Ascending aorta (tissue), 2 donors: ENCODE measurements around the gene DNAH8. TPM values are rescaled to one million over a fixed set of nuclear protein-coding genes. Genes with fewer than 3 reads are reported as not detected.

Experiments
- DNase-seq, 2 donors: peaks; one replicate each; pipeline ENCODE4 v3.0.0-alpha.2; 2019; ENCODE audit warnings: low spot score in 2 of 2
- H3K27ac ChIP-seq, 2 donors: fragments of 200-600 bp; sonication (generic); one replicate each; pipeline ENCODE4 v1.5.1; 2016 to 2017; ENCODE audit warnings: mild to moderate bottlenecking in 1 of 2
- H3K27me3 ChIP-seq: fragments of 200-600 bp; sonication (generic); one replicate; pipeline ENCODE4 v1.5.1; 2017
- H3K36me3 ChIP-seq, 2 donors: fragments of 200-600 bp; sonication (generic); one replicate each; pipeline ENCODE4 v1.5.1; 2016
- H3K4me1 ChIP-seq, 2 donors: fragments of 200-600 bp; sonication (generic); one replicate each; pipeline ENCODE4 v1.5.1; 2016 to 2017; ENCODE audit warnings: mild to moderate bottlenecking in 1 of 2
- H3K4me3 ChIP-seq, 2 donors: fragments of 200-600 bp; sonication (generic); one replicate each; pipeline ENCODE4 v1.5.1; 2016 to 2017; ENCODE audit warnings: mild to moderate bottlenecking in 1 of 2
- H3K9me3 ChIP-seq, 2 donors: fragments of 200-600 bp; sonication (generic); one replicate each; pipeline ENCODE4 v1.5.1; 2016
- CTCF ChIP-seq, 3 experiments: fragments of 200-600 bp in 2 of 3; fragments of 450-650 bp in 1 of 3; sonication (generic) in 2 of 3; IDR thresholded peaks; one replicate each; pipeline ENCODE4 v1.5.1; 2016 to 2019; ENCODE audit warnings: antibody characterized with exemption in 3 of 3, mild to moderate bottlenecking in 1 of 3, moderate library complexity in 1 of 3
- intact Hi-C: fragments of 100-400 bp; cut with DNase I; formaldehyde crosslinking; loops from one replicate; pipeline ENCODE4 v1.15.1; 2023
- total RNA-seq: library from RNA; depleted of rRNA; stranded (reverse); fragments of >200 nt; gene quantifications from one replicate; pipeline ENCODE4 v1.1.0, GENCODE V29; 2016

DNAH8 gene
- total RNA-seq, 1 donor from 2014 or later, result not detected

GRCh38 chr6:39009476-39009875 is 294.4 kb downstream of the DNAH8 start:
- H3K9me3 ChIP-seq, result no peaks in the 10 kb centered on the region
- no peak for TF ChIP-seq CTCF (IDR thresholded peaks at IDR 0.05)
- no peaks in the 10 kb centered on the region for H3K36me3 ChIP-seq
- no peaks in the 10 kb centered on the region for H3K27me3 ChIP-seq
- H3K4me1 ChIP-seq, result no peaks in the 10 kb centered on the region
- DNase-seq, result no peak
- intact Hi-C loops, result no loop called here
- H3K4me3 ChIP-seq, result no peak overlapping the region
- no peak overlapping the region for H3K27ac ChIP-seq

- no peaks in the 10 kb centered on the region for H3K36me3 ChIP-seq
- intact Hi-C loops, result no loop called here
- H3K4me1 ChIP-seq, result no peaks in the 10 kb centered on the region
- no peak overlapping the region for H3K27ac ChIP-seq
- no peaks in the 10 kb centered on the region for H3K27me3 ChIP-seq
- no peaks in the 10 kb centered on the region for H3K9me3 ChIP-seq
- H3K4me3 ChIP-seq, result no peak overlapping the region
- no peak for DNase-seq
- no peak for TF ChIP-seq CTCF (IDR thresholded peaks at IDR 0.05)
Measured at GRCh38 chr6:39016839-39017546, 301.9 kb downstream of the DNAH8 start.

GRCh38 chr6:39017547-39017880 is 302.4 kb downstream of the DNAH8 start:
- TF ChIP-seq CTCF (IDR thresholded peaks at IDR 0.05), result no peak
- Histone ChIP-seq H3K4me1 (no peaks in the 10 kb centered on the region), H3K36me3 (no peaks in the 10 kb centered on the region), H3K27ac (no peak overlapping the region), H3K27me3 (no peaks in the 10 kb centered on the region), H3K9me3 (no peaks in the 10 kb centered on the region), H3K4me3 (no peak overlapping the region)
- no peak for DNase-seq
- intact Hi-C loops, result no loop called here

- Histone ChIP-seq H3K27ac (no peak overlapping the region), H3K9me3 (no peaks in the 10 kb centered on the region), H3K4me1 (no peaks in the 10 kb centered on the region), H3K4me3 (no peak overlapping the region), H3K36me3 (no peaks in the 10 kb centered on the region), H3K27me3 (no peaks in the 10 kb centered on the region)
- intact Hi-C loops, result no loop called here
- TF ChIP-seq CTCF (IDR thresholded peaks at IDR 0.05), result no peak
- no peak for DNase-seq
Measured at GRCh38 chr6:39018103-39018502, 303.0 kb downstream of the DNAH8 start.

DNA sequence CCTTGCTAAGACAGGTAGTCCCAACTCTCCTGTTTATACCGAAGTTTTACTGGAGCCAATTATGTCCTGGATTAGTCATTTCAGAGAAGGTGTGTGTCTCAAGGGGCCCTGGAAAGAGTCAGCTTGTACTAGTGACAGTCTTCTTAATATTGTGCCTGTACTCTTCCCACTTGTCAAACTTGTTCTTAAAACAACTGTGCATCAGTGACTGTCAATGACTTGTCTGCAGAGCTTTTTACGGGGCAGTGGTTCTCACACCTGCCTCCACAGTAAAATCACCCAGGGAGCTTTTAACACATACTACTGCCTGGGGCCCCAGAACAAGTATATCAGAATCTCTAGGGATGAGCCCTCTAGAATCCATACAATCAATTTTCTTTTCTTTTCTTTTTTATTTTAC is 305.0 kb downstream of the DNAH8 start:
- H3K27me3 ChIP-seq, result no peaks in the 10 kb centered on the region
- intact Hi-C loops, result no loop called here
- no peak overlapping the region for H3K27ac ChIP-seq
- no peaks in the 10 kb centered on the region for H3K36me3 ChIP-seq
- no peak for TF ChIP-seq CTCF (IDR thresholded peaks at IDR 0.05)
- DNase-seq, result no peak
- H3K9me3 ChIP-seq, result no peaks in the 10 kb centered on the region
- no peaks in the 10 kb centered on the region for H3K4me1 ChIP-seq
- no peak overlapping the region for H3K4me3 ChIP-seq

- TF ChIP-seq CTCF (IDR thresholded peaks at IDR 0.05), result no peak
- H3K36me3 ChIP-seq, result no peaks in the 10 kb centered on the region
- H3K9me3 ChIP-seq, result no peaks in the 10 kb centered on the region
- H3K27me3 ChIP-seq, result no peaks in the 10 kb centered on the region
- intact Hi-C loops, result no loop called here
- no peak for DNase-seq
- no peaks in the 10 kb centered on the region for H3K4me1 ChIP-seq
- no peak overlapping the region for H3K4me3 ChIP-seq
- H3K27ac ChIP-seq, result no peak overlapping the region
Measured at GRCh38 chr6:39021041-39021440, 305.9 kb downstream of the DNAH8 start.
